ENCODE measurements around the gene CFDP1. TPM values are rescaled to one million over a fixed set of nuclear protein-coding genes. Genes with fewer than 3 reads are reported as not detected.

Gene CFDP1
- total RNA-seq, 4 donors from 2014 or later: 42.4 to 49.5 (median 44.0) TPM

- Histone ChIP-seq H3K4me3 (peak overlapping the region in 1 of 4 donors; percentile 24), H3K27ac (replicated peaks in 1 of 4) (peak overlapping the region; percentile 90 to 95 (median 92)), H3K9me3 (no peaks in the 10 kb centered on the region), H3K27me3 (no peaks in the 10 kb centered on the region), H3K36me3 (no peaks in the 10 kb centered on the region), H3K4me1 (peaks cover 90 to 99% (median 97%) of the 10 kb centered on the region in 4 donors)
- intact Hi-C loops (cut with DNase I): no loop called here
- no peak for DNase-seq (ENCODE audit: extremely low spot score)
- TF ChIP-seq POLR2AphosphoS5 (IDR thresholded peaks at IDR 0.05) (no peak), POLR2A (IDR thresholded peaks at IDR 0.05; ENCODE audit: low read depth) (no peak), EP300 (IDR thresholded peaks at IDR 0.05) (no peak)
- WGBS: 59% methylated on average over 8 of the region's 15 CpGs
Observed at GRCh38 chr16:75252946-75253911, 180.1 kb downstream of the CFDP1 start.

GRCh38 chr16:75252049-75252864, 181.0 kb downstream of the CFDP1 start:
- Histone ChIP-seq H3K36me3 (no peaks in the 10 kb centered on the region), H3K27ac (replicated peaks in 1 of 4) (peak overlapping the region; percentile 90 to 95 (median 92)), H3K9me3 (no peaks in the 10 kb centered on the region), H3K4me3 (peak overlapping the region; percentile 74 to 84 (median 77)), H3K4me1 (peaks cover 90 to 99% (median 97%) of the 10 kb centered on the region in 4 donors), H3K27me3 (no peaks in the 10 kb centered on the region)
- no peak for DNase-seq (ENCODE audit: extremely low spot score)
- TF ChIP-seq POLR2AphosphoS5 (IDR thresholded peaks at IDR 0.05) (no peak), POLR2A (IDR thresholded peaks at IDR 0.05; ENCODE audit: low read depth) (no peak), CTCF (IDR thresholded peaks at IDR 0.05) (no peak), EP300 (IDR thresholded peaks at IDR 0.05) (no peak)
- 74% methylated on average over 18 of the region's 24 CpGs for WGBS
- intact Hi-C loops (cut with DNase I): no loop called here

- peak; percentile 96 for DNase-seq (ENCODE audit: extremely low spot score)
- H3K27ac ChIP-seq (replicated peaks in 1 of 4): peak within 1 kb of the TSS; percentile 90 to 95 (median 92)
- 0% methylated on average over 2 of the region's 84 CpGs for WGBS
- no peaks in the 10 kb centered on the region for H3K27me3 ChIP-seq
- intact Hi-C loops (cut with DNase I): loop anchor here (2.0 kb wide), 1 partner anchor 15 kb away; no protein-coding TSS in a partner anchor
- H3K4me1 ChIP-seq: peaks cover 90 to 99% (median 97%) of the 10 kb centered on the region in 4 donors
- no peaks in the 10 kb centered on the region for H3K9me3 ChIP-seq
- no peaks in the 10 kb centered on the region for H3K36me3 ChIP-seq
- peak within 1 kb of the TSS; percentile 74 to 84 (median 77) for H3K4me3 ChIP-seq
- TF ChIP-seq POLR2A (IDR thresholded peaks at IDR 0.05; ENCODE audit: low read depth) (no peak), POLR2AphosphoS5 (IDR thresholded peaks at IDR 0.05) (peak; percentile 51 to 62), CTCF (IDR thresholded peaks at IDR 0.05) (peak in 1 of 3 experiments; percentile 18)
Observed at GRCh38 chr16:75251280-75252048, 181.8 kb downstream of the CFDP1 start, which contains the start of gene BCAR1. Gene BCAR1, minus strand, starts transcription at chr16:75251624. Its CDS starts 142 bp downstream, at chr16:75251482.

GRCh38 chr16:75250809-75251279, 182.5 kb downstream of the CFDP1 start:
- intact Hi-C loops (cut with DNase I): loop anchor here (2.0 kb wide), 1 partner anchor 16 kb away; no protein-coding TSS in a partner anchor
- 0% methylated on average over 2 of the region's 59 CpGs for WGBS
- Histone ChIP-seq H3K9me3 (no peaks in the 10 kb centered on the region), H3K4me3 (peak overlapping the region; percentile 74 to 84 (median 77)), H3K27ac (replicated peaks in 1 of 4) (peak overlapping the region; percentile 90 to 95 (median 92)), H3K27me3 (no peaks in the 10 kb centered on the region), H3K4me1 (peaks cover 90 to 99% (median 97%) of the 10 kb centered on the region in 4 donors), H3K36me3 (no peaks in the 10 kb centered on the region)
- TF ChIP-seq POLR2AphosphoS5 (IDR thresholded peaks at IDR 0.05): peak in 1 of 2 donors; percentile 31
- TF ChIP-seq POLR2A (IDR thresholded peaks at IDR 0.05; ENCODE audit: low read depth): no peak
- DNase-seq (ENCODE audit: extremely low spot score): no peak
